Rectal smooth muscle tissue (tissue), 1 donor: Measurements from ENCODE around the gene DPYSL5.

Experiments
- H3K27ac ChIP-seq: one replicate; pipeline ENCODE4 v1.7.0; 2013; ENCODE audit warnings: low read depth, low read length, inconsistent platforms
- H3K27me3 ChIP-seq: one replicate; pipeline ENCODE4 v1.7.0; 2013; ENCODE audit warnings: low read length; ENCODE audit not compliant: control insufficient read depth, insufficient read depth
- H3K36me3 ChIP-seq: one replicate; pipeline ENCODE4 v1.7.0; 2013; ENCODE audit warnings: low read length; ENCODE audit not compliant: control insufficient read depth, insufficient read depth
- H3K4me1 ChIP-seq: one replicate; pipeline ENCODE4 v1.7.0; 2013; ENCODE audit warnings: low read length; ENCODE audit not compliant: control insufficient read depth, insufficient read depth
- H3K4me3 ChIP-seq: one replicate; pipeline ENCODE4 v1.7.0; 2013; ENCODE audit warnings: low read length
- H3K9ac ChIP-seq: one replicate; pipeline ENCODE4 v1.7.0; 2013; ENCODE audit warnings: low read length

DPYSL5 gene

GRCh38 chr2:26901326-26902183 is 53.6 kb downstream of the DPYSL5 start:
- no peak overlapping the region for H3K9ac ChIP-seq
- H3K27ac ChIP-seq = no peak overlapping the region
- H3K4me1 ChIP-seq = no peaks in the 10 kb centered on the region
- H3K4me3 ChIP-seq = no peak overlapping the region
- H3K36me3 ChIP-seq = no peaks in the 10 kb centered on the region
- no peaks in the 10 kb centered on the region for H3K27me3 ChIP-seq

GRCh38 chr2:26903676-26904075 is 55.7 kb downstream of the DPYSL5 start:
- no peak overlapping the region for H3K9ac ChIP-seq
- no peaks in the 10 kb centered on the region for H3K27me3 ChIP-seq
- H3K4me1 ChIP-seq = no peaks in the 10 kb centered on the region
- H3K27ac ChIP-seq = no peak overlapping the region
- H3K4me3 ChIP-seq = no peak overlapping the region
- H3K36me3 ChIP-seq = no peaks in the 10 kb centered on the region

- Histone ChIP-seq H3K36me3 (no peaks in the 10 kb centered on the region), H3K9ac (no peak overlapping the region), H3K27ac (no peak overlapping the region)
These were observed 56.9 kb downstream of the DPYSL5 start for GRCh38 chr2:26904839-26905238.

GRCh38 chr2:26905341-26906198 is 57.6 kb downstream of the DPYSL5 start:
- Histone ChIP-seq H3K4me3 (no peak overlapping the region), H3K27me3 (no peaks in the 10 kb centered on the region), H3K4me1 (no peaks in the 10 kb centered on the region), H3K9ac (no peak overlapping the region), H3K36me3 (no peaks in the 10 kb centered on the region), H3K27ac (no peak overlapping the region)

More at GRCh38 chr2:26904839-26905238, 56.9 kb downstream of the DPYSL5 start:
- no peak overlapping the region for H3K4me3 ChIP-seq
- no peaks in the 10 kb centered on the region for H3K27me3 ChIP-seq
- no peaks in the 10 kb centered on the region for H3K4me1 ChIP-seq

GRCh38 chr2:26907416-26907815 is 59.5 kb downstream of the DPYSL5 start:
- Histone ChIP-seq H3K4me1 (no peaks in the 10 kb centered on the region), H3K4me3 (no peak overlapping the region), H3K36me3 (no peaks in the 10 kb centered on the region)

GRCh38 chr2:26910176-26910575 is 62.2 kb downstream of the DPYSL5 start:
- Histone ChIP-seq H3K4me1 (no peaks in the 10 kb centered on the region), H3K27ac (no peak overlapping the region), H3K27me3 (no peaks in the 10 kb centered on the region), H3K4me3 (no peak overlapping the region), H3K36me3 (no peaks in the 10 kb centered on the region), H3K9ac (no peak overlapping the region)

More at GRCh38 chr2:26907416-26907815, 59.5 kb downstream of the DPYSL5 start:
- no peaks in the 10 kb centered on the region for H3K27me3 ChIP-seq
- no peak overlapping the region for H3K27ac ChIP-seq
- no peak overlapping the region for H3K9ac ChIP-seq

GRCh38 chr2:26911911-26912861 is 64.3 kb downstream of the DPYSL5 start:
- Histone ChIP-seq H3K27ac (no peak overlapping the region), H3K4me3 (no peak overlapping the region), H3K36me3 (no peaks in the 10 kb centered on the region), H3K9ac (no peak overlapping the region), H3K27me3 (no peaks in the 10 kb centered on the region), H3K4me1 (no peaks in the 10 kb centered on the region)

GRCh38 chr2:26913606-26913998 is 65.7 kb downstream of the DPYSL5 start:
- Histone ChIP-seq H3K9ac (no peak overlapping the region), H3K4me1 (no peaks in the 10 kb centered on the region), H3K36me3 (no peaks in the 10 kb centered on the region), H3K27ac (no peak overlapping the region), H3K27me3 (no peaks in the 10 kb centered on the region), H3K4me3 (no peak overlapping the region)

GRCh38 chr2:26913999-26914658 is 66.2 kb downstream of the DPYSL5 start:
- Histone ChIP-seq H3K27me3 (no peaks in the 10 kb centered on the region), H3K4me3 (no peak overlapping the region), H3K36me3 (no peaks in the 10 kb centered on the region), H3K4me1 (no peaks in the 10 kb centered on the region), H3K9ac (no peak overlapping the region), H3K27ac (no peak overlapping the region)

- Histone ChIP-seq H3K4me1 (no peaks in the 10 kb centered on the region), H3K27me3 (no peaks in the 10 kb centered on the region), H3K27ac (no peak overlapping the region), H3K9ac (no peak overlapping the region), H3K36me3 (no peaks in the 10 kb centered on the region), H3K4me3 (no peak overlapping the region)
These were observed 66.9 kb downstream of the DPYSL5 start for GRCh38 chr2:26914659-26915310.

- H3K27me3 ChIP-seq = no peaks in the 10 kb centered on the region
- no peak overlapping the region for H3K9ac ChIP-seq
- H3K36me3 ChIP-seq = no peaks in the 10 kb centered on the region
- no peaks in the 10 kb centered on the region for H3K4me1 ChIP-seq
- H3K4me3 ChIP-seq = no peak overlapping the region
- no peak overlapping the region for H3K27ac ChIP-seq
These were observed 67.4 kb downstream of the DPYSL5 start for GRCh38 chr2:26915316-26915715.
